Stimulated activated CD4-positive, alpha-beta T cell treated with anti-CD3 and anti-CD28 coated beads, TNF-alpha, amount 100 ng/mL, for 4 hours (primary cell): Measurements from ENCODE around the gene PEAK1.

ENCODE experiments used
- DNase-seq, 3 experiments: peaks; one replicate each; pipeline ENCODE4 v3.0.0-alpha.2; 2020; ENCODE audit warnings: low read depth in 3 of 3

The PEAK1 gene

DNA sequence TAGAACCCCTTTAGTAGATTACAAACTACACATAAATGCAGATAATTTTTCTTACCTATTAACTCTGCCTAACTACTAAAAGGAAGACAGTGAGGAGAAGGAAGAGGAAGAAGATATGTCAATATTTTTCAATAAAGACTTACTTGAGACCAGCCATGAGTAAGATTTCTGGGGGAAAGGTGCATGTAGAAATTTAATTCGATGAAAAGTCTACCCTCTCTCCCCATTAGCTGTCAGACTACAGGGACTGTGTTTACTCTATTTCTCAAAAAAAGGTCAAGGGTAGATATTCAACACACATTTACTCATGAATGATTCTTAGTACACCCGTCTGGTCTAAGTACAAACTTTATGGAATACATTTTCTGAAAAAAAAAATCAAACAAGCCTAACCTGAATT lies 355.8 kb downstream of the PEAK1 start:
- DNase-seq = no peak

DNA sequence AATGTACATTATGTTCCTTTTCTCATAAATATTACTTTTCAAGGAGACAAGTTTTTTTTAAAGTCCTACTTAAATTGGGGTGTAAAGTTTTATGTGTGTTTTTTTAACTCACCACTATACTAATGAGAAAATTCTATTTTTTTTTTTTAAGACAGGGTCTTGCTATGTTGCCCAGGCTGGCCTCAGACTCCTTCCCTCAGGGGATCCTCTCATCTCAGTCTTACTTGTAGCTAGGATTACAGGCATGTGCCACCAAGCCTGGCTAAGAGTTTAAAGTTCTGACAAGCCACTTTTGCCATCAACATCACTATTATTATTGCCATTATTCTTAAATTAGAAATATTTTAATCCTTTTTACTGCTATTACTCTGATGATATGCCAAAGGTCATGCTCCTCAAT lies 356.7 kb downstream of the PEAK1 start:
- no peak for DNase-seq

DNA sequence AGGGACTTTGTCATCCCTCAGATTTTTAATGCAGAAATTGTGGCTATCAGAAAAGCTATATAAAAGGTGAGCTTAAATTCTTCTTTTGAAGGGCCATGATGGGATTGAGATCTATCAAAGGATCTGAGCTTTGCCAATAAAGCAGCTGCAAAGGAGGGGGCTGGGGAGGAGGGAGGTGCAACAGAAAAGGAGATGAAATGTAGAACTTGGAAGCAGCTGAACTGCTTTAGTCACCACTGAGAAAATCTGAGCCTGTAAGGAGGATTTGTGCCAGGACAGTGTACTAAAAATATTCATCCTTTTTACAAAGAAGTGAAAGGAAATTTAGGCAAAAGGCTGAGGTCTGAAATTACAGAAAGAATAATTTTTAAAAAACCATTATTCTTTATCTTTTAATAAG lies 359.4 kb downstream of the PEAK1 start:
- no peak for DNase-seq

DNA sequence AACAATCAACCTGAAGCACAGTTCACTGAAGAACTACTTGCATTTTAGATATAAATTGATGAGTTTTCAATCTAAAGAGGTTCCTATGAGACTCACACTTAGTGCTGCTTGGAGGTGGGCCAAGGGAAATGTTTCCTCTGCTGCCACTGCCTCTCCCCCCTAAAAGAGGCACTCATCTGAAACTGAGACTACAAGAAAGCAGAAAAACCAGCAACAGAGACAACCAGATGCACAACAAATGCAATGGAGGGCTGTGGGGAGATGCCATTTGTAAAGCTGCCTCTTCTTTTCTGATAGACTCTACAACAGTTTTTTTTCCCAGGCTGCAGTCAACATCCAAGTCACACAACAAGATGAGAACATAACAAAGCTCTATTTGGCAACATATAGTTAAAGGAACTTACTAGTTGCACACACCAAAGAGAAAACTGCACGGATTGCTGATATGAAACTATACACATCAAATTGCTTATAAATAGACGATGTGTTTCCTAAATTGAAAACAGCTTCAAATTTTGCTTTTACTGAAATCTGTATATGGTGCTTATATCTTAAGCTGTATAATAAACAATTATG lies 360.0 kb downstream of the PEAK1 start:
- no peak for DNase-seq

DNA sequence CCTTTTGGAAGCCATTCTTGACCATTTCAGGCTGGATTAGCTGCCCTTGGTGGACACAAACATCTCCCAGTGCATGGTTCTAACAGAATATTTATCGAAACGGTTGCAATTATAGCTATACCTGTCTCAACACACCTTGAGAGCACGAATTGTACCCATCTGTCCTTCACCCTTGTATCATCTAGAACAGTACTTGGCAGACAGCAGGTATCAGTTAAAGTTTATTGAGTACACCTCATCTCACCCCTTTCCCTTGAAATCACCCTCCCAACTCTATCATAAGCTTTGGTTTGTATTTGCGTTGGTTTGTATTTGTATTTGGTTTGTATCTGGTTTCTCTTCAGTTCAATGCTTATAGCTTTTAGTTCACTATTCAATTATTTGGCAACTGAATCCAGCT lies 361.4 kb downstream of the PEAK1 start:
- DNase-seq = no peak

DNA sequence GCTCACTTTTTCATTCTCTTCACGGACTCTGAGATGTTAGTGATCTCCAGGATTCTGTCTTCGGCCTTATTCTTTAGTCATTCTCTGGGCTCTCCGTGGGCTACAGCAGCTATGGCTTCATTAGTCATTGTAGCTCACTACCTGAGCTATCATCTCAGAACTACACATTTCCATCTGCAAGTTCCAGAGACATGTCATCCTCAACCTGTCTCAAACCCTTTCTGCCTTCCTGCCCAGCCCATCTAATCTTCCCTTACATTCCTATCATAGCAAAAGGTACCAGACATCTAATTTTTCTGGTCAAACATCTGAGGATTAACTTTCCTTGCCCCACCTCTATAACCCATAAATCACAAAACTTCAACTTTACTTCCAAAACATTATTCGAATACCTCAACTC lies 362.2 kb downstream of the PEAK1 start:
- no peak for DNase-seq

DNA sequence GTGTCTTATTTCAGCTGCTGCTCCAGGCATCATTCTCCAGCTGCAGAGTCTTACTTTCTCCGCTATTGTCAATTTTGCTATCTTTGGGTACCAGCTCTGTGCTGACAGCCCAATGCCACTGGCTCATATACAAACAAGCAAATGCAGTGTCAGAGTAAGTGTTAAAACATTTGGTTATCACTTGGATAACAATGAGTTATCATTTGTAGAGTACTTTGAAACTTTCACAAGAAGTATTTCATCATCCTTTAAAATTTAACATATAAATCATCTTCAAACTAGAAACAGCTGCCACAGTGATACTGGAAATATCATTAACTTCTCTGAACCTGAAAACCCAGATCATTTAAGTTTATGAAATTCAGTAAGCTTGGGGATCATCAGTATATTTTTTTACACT lies 362.8 kb downstream of the PEAK1 start:
- DNase-seq = no peak

DNA sequence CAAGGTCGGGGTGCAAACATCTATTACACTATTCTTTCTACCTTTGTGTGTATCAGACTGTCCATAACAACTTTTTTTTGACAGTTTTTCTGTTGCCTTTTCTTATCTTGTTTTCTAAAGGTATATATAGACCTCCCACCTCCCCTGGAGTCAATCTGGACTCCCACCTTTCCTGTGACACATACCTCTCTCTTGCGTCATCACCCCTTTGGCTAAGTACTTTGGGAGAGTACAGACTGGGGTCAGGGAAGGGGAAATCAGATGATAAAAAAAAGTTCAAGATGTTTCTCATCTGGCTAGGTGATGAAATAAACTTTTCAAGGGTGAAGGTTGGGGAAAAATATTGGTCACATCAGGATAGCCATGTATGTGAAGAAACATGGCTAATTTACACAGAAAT lies 366.2 kb downstream of the PEAK1 start:
- no peak for DNase-seq

DNA sequence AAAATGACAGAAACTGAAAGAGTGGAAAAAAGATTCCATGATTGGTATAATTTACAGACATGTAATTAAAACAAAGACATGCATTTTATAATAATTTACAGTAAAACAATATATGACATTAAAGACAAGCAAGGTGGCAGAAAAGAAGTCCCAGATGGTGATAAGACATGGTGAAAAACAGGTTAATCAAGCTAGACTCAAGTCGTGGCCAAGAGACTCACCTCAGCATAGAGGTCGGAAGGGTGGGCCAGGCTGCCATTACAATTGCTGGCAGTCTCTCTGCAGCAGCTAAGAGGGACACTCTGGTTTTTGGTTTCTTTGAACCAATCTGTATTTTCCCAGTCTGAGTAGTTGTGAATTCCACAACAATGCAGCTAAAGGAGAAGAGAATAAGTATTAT lies 367.3 kb downstream of the PEAK1 start:
- no peak for DNase-seq
